NT2/D1 (cell line): ENCODE data around the gene GADD45B.

Source experiments
- SUZ12 ChIP-seq: IDR thresholded peaks from 2 replicates; pipeline ENCODE4 v1.6.1; 2011; ENCODE audit not compliant: insufficient read length, insufficient read depth; ENCODE audit errors: extremely low read depth
- YY1 ChIP-seq: IDR thresholded peaks from 2 replicates; pipeline ENCODE4 v1.6.1; 2011; ENCODE audit not compliant: insufficient read length, insufficient read depth
- ZNF274 ChIP-seq: IDR thresholded peaks from 2 replicates; pipeline ENCODE4 v1.6.1; 2011; ENCODE audit warnings: mild to moderate bottlenecking, low read depth, low read length

DNA sequence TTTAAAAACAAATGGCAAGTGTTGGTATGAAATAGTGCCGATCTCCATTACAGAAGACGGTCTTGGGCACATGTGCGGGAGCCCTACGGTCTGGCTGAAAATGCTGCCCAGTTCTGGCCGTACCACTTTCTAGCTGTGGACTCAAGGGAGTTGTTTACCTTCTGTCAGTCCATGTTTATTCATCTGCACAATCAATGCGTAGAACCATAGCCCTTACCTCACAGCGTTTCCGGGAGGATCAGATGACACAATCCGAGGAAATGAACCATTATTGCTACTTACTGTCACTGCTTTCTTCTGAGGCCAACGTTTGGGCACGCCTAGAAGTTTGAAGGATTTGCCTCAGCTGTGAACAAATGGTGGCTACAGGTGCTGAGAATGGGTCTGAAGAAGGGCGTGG is 31.2 kb downstream of the GADD45B start:
- TF ChIP-seq YY1 (no peak), ZNF274 (no peak), SUZ12 (no peak)
